Astrocyte of the cerebellum (primary cell): Measurements from ENCODE around the gene VCL.

ENCODE experiments used
- DNase-seq: peaks from one replicate; pipeline ENCODE4 v3.0.0-alpha.2; 2011; ENCODE audit warnings: low read depth
- H3K4me3 ChIP-seq: 2 replicates; pipeline ENCODE4 v1.5.1; 2011; ENCODE audit warnings: mild to moderate bottlenecking, low read depth, low read length, moderate library complexity
- CTCF ChIP-seq: IDR thresholded peaks from 2 replicates; pipeline ENCODE4 v1.5.1; 2012; ENCODE audit warnings: low read length, low read depth, moderate library complexity, mild to moderate bottlenecking; ENCODE audit errors: missing control alignments
- in situ Hi-C: cut with HindIII; loops from 2 replicates; pipeline ENCODE4 v1.10.0; 2017; ENCODE audit warnings: low sequenced_read_pairs

Gene VCL

GRCh38 chr10:74096777-74097176, 98.9 kb downstream of the VCL start:
- in situ Hi-C loops = no loop called here
- DNase-seq = no peak
- H3K4me3 ChIP-seq = no peak overlapping the region
- TF ChIP-seq CTCF = no peak

- in situ Hi-C loops = no loop called here
- H3K4me3 ChIP-seq = no peak overlapping the region
- no peak for DNase-seq
- no peak for TF ChIP-seq CTCF
Observed at GRCh38 chr10:74097776-74098175, 99.9 kb downstream of the VCL start.

- in situ Hi-C loops = no loop called here
- DNase-seq = no peak
- no peak for TF ChIP-seq CTCF
- H3K4me3 ChIP-seq = no peak overlapping the region
Observed at GRCh38 chr10:74099420-74099819, 101.5 kb downstream of the VCL start.

GRCh38 chr10:74099836-74100235, 101.9 kb downstream of the VCL start:
- no peak for TF ChIP-seq CTCF
- H3K4me3 ChIP-seq = no peak overlapping the region
- in situ Hi-C loops = loop anchor here (25.0 kb wide), 1 partner anchor 213 kb away; no protein-coding TSS in a partner anchor
- DNase-seq = no peak

- peak; percentile 24 for DNase-seq
- H3K4me3 ChIP-seq = no peak overlapping the region
- peak; percentile 58 for TF ChIP-seq CTCF
- in situ Hi-C loops = loop anchor here (25.0 kb wide), 1 partner anchor 216 kb away; no protein-coding TSS in a partner anchor
Observed at GRCh38 chr10:74103560-74104258, 105.8 kb downstream of the VCL start.

- in situ Hi-C loops = loop anchor here (25.0 kb wide), 1 partner anchor 217 kb away; no protein-coding TSS in a partner anchor
- TF ChIP-seq CTCF = no peak
- no peak for DNase-seq
- H3K4me3 ChIP-seq = no peak overlapping the region
Observed at GRCh38 chr10:74104480-74104879, 106.6 kb downstream of the VCL start.
